WERI-Rb-1 (cell line): ENCODE data around the gene NTNG2.

ENCODE experiments used
- DNase-seq: peaks from one replicate; pipeline ENCODE4 v3.0.0-alpha.2; 2020
- H3K27ac ChIP-seq: fragments of 250-450 bp; sonication (Bioruptor Pico); 2 replicates; pipeline ENCODE4 v1.5.1; 2020; ENCODE audit warnings: mild to moderate bottlenecking, moderate library complexity
- H3K27me3 ChIP-seq: fragments of 250-450 bp; sonication (Bioruptor Pico); 2 replicates; pipeline ENCODE4 v1.5.1; 2021; ENCODE audit warnings: mild to moderate bottlenecking, low read depth, moderate library complexity; ENCODE audit not compliant: insufficient read depth, severe bottlenecking
- H3K36me3 ChIP-seq: fragments of 250-450 bp; sonication (Bioruptor Pico); 2 replicates; pipeline ENCODE4 v1.5.1; 2020; ENCODE audit warnings: mild to moderate bottlenecking, moderate library complexity
- H3K4me3 ChIP-seq: 2 replicates; pipeline ENCODE4 v1.5.1; 2011; ENCODE audit warnings: low read depth, mild to moderate bottlenecking, control low read depth, low read length
- H3K9me3 ChIP-seq: fragments of 250-450 bp; sonication (Bioruptor Pico); 2 replicates; pipeline ENCODE4 v1.5.1; 2021; ENCODE audit warnings: mild to moderate bottlenecking, moderate library complexity; ENCODE audit not compliant: severe bottlenecking
- CTCF ChIP-seq: IDR thresholded peaks from 2 replicates; pipeline ENCODE4 v1.5.1; 2011; ENCODE audit warnings: low read depth, mild to moderate bottlenecking, control low read depth, inconsistent platforms, low read length

NTNG2 gene

GRCh38 chr9:132231019-132231701 lies 69.3 kb downstream of the NTNG2 start:
- Histone ChIP-seq H3K27ac (peak overlapping the region; percentile 60), H3K4me3 (no peak overlapping the region), H3K9me3 (no peaks in the 10 kb centered on the region), H3K36me3 (peaks cover 23% of the 10 kb centered on the region), H3K27me3 (no peaks in the 10 kb centered on the region)
- peak; percentile 75 for DNase-seq
- no peak for TF ChIP-seq CTCF

GRCh38 chr9:132232522-132232921 lies 70.7 kb downstream of the NTNG2 start:
- DNase-seq: no peak
- Histone ChIP-seq H3K4me3 (no peak overlapping the region), H3K27ac (no peak overlapping the region), H3K27me3 (no peaks in the 10 kb centered on the region), H3K9me3 (no peaks in the 10 kb centered on the region), H3K36me3 (peaks cover 12% of the 10 kb centered on the region)
- no peak for TF ChIP-seq CTCF

- H3K27me3 ChIP-seq: no peaks in the 10 kb centered on the region
These were observed 71.3 kb downstream of the NTNG2 start for GRCh38 chr9:132233138-132233537.

GRCh38 chr9:132234535-132234934 lies 72.7 kb downstream of the NTNG2 start:
- no peaks in the 10 kb centered on the region for H3K27me3 ChIP-seq
- H3K36me3 ChIP-seq: peaks cover 5% of the 10 kb centered on the region; the same call in 1 of the 2 replicates
- H3K4me3 ChIP-seq: no peak overlapping the region
- H3K9me3 ChIP-seq: no peaks in the 10 kb centered on the region
- no peak for TF ChIP-seq CTCF
- no peak overlapping the region for H3K27ac ChIP-seq
- DNase-seq: peak; percentile 66

More at GRCh38 chr9:132233138-132233537, 71.3 kb downstream of the NTNG2 start:
- no peak overlapping the region for H3K27ac ChIP-seq
- H3K9me3 ChIP-seq: no peaks in the 10 kb centered on the region
- DNase-seq: no peak
- no peak for TF ChIP-seq CTCF
- H3K36me3 ChIP-seq: peaks cover 6% of the 10 kb centered on the region
- no peak overlapping the region for H3K4me3 ChIP-seq

- Histone ChIP-seq H3K27me3 (no peaks in the 10 kb centered on the region), H3K27ac (no peak overlapping the region; the same call in 1 of the 2 replicates), H3K36me3 (peaks cover 3% of the 10 kb centered on the region; the same call in 1 of the 2 replicates), H3K9me3 (no peaks in the 10 kb centered on the region), H3K4me3 (no peak overlapping the region)
- no peak for DNase-seq
- TF ChIP-seq CTCF: no peak
These were observed 73.3 kb downstream of the NTNG2 start for GRCh38 chr9:132235125-132235524.
